Mesenchymal stem cell (in vitro differentiated cells and primary cell): ENCODE data around the gene ARMCX6. TPM values are rescaled to one million over a fixed set of nuclear protein-coding genes. Genes with fewer than 3 reads are reported as not detected.

Source experiments
- DNase-seq: peaks from one replicate; pipeline ENCODE4 v3.0.0-alpha.2; 2013
- H2AFZ ChIP-seq: one replicate; pipeline ENCODE4 v1.6.1; 2013; ENCODE audit warnings: low read depth, mild to moderate bottlenecking, control low read depth, inconsistent platforms, low read length, moderate library complexity
- H2AK5ac ChIP-seq: 2 replicates; pipeline ENCODE4 v1.6.1; 2013; ENCODE audit warnings: low read length, moderate library complexity, mild to moderate bottlenecking, inconsistent platforms; ENCODE audit not compliant: severe bottlenecking
- H2BK120ac ChIP-seq: one replicate; pipeline ENCODE4 v1.6.1; 2013; ENCODE audit warnings: low read depth, mild to moderate bottlenecking, inconsistent platforms, low read length, moderate library complexity
- H2BK12ac ChIP-seq, 2 experiments: one replicate each; pipeline ENCODE4 v1.6.1; 2013; ENCODE audit warnings: inconsistent platforms in 2 of 2, low read length in 2 of 2, mild to moderate bottlenecking in 2 of 2, moderate library complexity in 2 of 2, control low read depth in 1 of 2
- H2BK15ac ChIP-seq: one replicate; pipeline ENCODE4 v1.6.1; 2013; ENCODE audit warnings: mild to moderate bottlenecking, low read depth, inconsistent platforms; ENCODE audit not compliant: poor library complexity, severe bottlenecking
- H2BK5ac ChIP-seq: 2 replicates; pipeline ENCODE4 v1.6.1; 2013; ENCODE audit warnings: low read depth, mild to moderate bottlenecking, low read length, control low read depth, inconsistent platforms; ENCODE audit not compliant: poor library complexity, severe bottlenecking
- H3K14ac ChIP-seq, 2 experiments: one replicate each; pipeline ENCODE4 v1.6.1; 2013; ENCODE audit warnings: inconsistent platforms in 2 of 2, low read length in 2 of 2, control low read depth in 1 of 2, mild to moderate bottlenecking in 1 of 2, moderate library complexity in 1 of 2
- H3K18ac ChIP-seq, 2 experiments: one replicate each; pipeline ENCODE4 v1.6.1; 2013; ENCODE audit warnings: inconsistent platforms in 2 of 2, low read length in 2 of 2, control low read depth in 1 of 2, low read depth in 1 of 2, mild to moderate bottlenecking in 1 of 2
- H3K23ac ChIP-seq, 2 experiments: one replicate each; pipeline ENCODE4 v1.6.1; 2013; ENCODE audit warnings: inconsistent platforms in 2 of 2, low read length in 2 of 2, mild to moderate bottlenecking in 2 of 2, moderate library complexity in 2 of 2, control low read depth in 1 of 2
- H3K27ac ChIP-seq: 2 replicates; pipeline ENCODE4 v1.5.1; 2013; ENCODE audit warnings: mild to moderate bottlenecking, moderate library complexity, low read length, control low read depth, inconsistent platforms; ENCODE audit not compliant: poor library complexity, severe bottlenecking
- H3K27me3 ChIP-seq, 2 experiments: 2 replicates each; pipeline versions ENCODE4 v1.6.1 to v1.7.0; 2013; ENCODE audit warnings: low read length in 2 of 2, mild to moderate bottlenecking in 2 of 2, moderate library complexity in 2 of 2, control low read depth in 1 of 2, inconsistent platforms in 1 of 2; ENCODE audit not compliant: control insufficient read depth in 1 of 2, insufficient read depth in 1 of 2
- H3K36me3 ChIP-seq, 2 experiments: 2 replicates each; pipeline versions ENCODE4 v1.6.1 to v1.7.0; 2013; ENCODE audit warnings: low read length in 2 of 2, control low read depth in 1 of 2, inconsistent platforms in 1 of 2, low read depth in 1 of 2, mild to moderate bottlenecking in 1 of 2; ENCODE audit not compliant: insufficient read depth in 2 of 2, control insufficient read depth in 1 of 2
- H3K4ac ChIP-seq, 2 experiments: one replicate each; pipeline ENCODE4 v1.6.1; 2013; ENCODE audit warnings: inconsistent platforms in 2 of 2, low read length in 2 of 2, mild to moderate bottlenecking in 2 of 2, moderate library complexity in 2 of 2, control low read depth in 1 of 2, low read depth in 1 of 2
- H3K4me1 ChIP-seq: 2 replicates; pipeline ENCODE4 v1.6.1; 2013; ENCODE audit warnings: low read depth, low read length, control low read depth; ENCODE audit not compliant: control insufficient read depth, insufficient read depth
- H3K4me2 ChIP-seq: 2 replicates; pipeline ENCODE4 v1.6.1; 2013; ENCODE audit warnings: low read length, mild to moderate bottlenecking, inconsistent platforms; ENCODE audit not compliant: poor library complexity, severe bottlenecking
- H3K4me3 ChIP-seq, 2 experiments: 2 replicates each; pipeline versions ENCODE4 v1.5.1 to v1.7.0; 2013; ENCODE audit warnings: low read length in 2 of 2, mild to moderate bottlenecking in 2 of 2, control low read depth in 1 of 2, low read depth in 1 of 2; ENCODE audit not compliant: insufficient read depth in 1 of 2
- H3K79me1 ChIP-seq: replicated peaks from 2 replicates; pipeline ENCODE4 v1.6.1; 2013; ENCODE audit warnings: mild to moderate bottlenecking, control low read depth, low read length, inconsistent platforms; ENCODE audit not compliant: poor library complexity, severe bottlenecking
- H3K9ac ChIP-seq: 2 replicates; pipeline ENCODE4 v1.7.0; 2013; ENCODE audit warnings: mild to moderate bottlenecking, low read length, moderate library complexity
- H3K9me3 ChIP-seq: 2 replicates; pipeline ENCODE4 v1.7.0; 2013; ENCODE audit warnings: mild to moderate bottlenecking, low read length; ENCODE audit not compliant: control insufficient read depth
- H4K8ac ChIP-seq: one replicate; pipeline ENCODE4 v1.6.1; 2013; ENCODE audit warnings: inconsistent platforms, mild to moderate bottlenecking, low read length, moderate library complexity
- H4K91ac ChIP-seq: one replicate; pipeline ENCODE4 v1.6.1; 2013; ENCODE audit warnings: mild to moderate bottlenecking, low read length, inconsistent platforms
- WGBS: methylation state at CpG from one replicate; pipeline ENCODE4 v1.1.7; 2013; ENCODE audit warnings: mixed read lengths; 5-methylcytosine and 5-hydroxymethylcytosine counted together
- polyA plus RNA-seq, 2 experiments: library from polyadenylated mRNA; stranded (reverse); fragments of 200-250 nt; gene quantifications; one replicate each; pipeline ENCODE4 v1.2.3, GENCODE V29; 2013

ARMCX6 gene
- polyA plus RNA-seq (2013, experiment 1 of 2) = 132 TPM
- 133 TPM for polyA plus RNA-seq (2013, experiment 2 of 2)

DNA sequence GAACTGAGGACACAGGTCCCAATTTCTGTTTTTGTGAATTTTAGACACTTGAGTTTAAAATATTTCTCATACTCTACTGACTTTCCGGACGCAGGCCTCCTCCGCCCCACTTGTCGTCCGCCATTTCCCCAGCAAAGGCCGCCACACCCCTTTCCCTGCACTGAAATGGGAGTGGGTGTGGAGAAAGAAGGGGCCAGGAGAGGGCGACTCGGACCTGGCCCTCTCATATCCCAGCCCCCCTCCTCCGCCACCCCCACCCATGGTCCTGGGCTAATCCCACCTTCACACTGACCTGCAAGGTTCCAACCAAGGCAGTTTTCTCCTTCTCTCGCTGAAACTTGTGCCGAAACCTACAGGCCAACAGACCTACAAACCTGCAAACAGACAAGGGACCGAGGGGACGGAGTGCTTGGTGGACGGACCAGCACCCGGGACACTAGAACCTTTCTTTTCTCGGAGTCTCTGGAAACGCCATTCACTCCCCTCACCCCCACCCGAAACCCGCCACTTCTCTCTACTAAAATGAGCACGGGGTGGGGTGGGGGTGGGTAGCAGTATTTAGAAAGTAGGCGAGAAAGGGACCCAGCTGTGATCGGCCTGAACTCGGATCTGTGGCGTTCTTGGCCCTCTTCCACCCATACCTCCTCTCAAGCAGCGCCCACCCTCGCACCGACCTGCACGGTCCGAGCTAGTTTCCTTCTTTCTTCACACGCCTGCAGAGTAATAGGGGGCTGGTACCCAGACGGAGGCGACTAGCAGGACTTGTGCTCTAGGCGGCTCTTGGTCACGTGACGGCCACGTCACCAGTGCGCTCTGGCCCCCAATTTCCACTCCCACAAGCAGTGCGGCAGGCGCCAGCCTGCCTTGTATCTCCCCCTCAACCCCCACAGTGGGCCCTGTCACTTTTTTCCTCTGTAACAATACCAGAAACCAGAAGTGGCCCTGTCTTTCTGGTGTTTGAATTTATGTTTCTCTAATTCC, at the start of gene ARMCX6:
Gene ARMCX6 (minus strand): TSS at position 790 of the 981 bp plus-strand sequence. CDS start 1,380 bp downstream, outside the sequence.
- peak within 1 kb of the TSS; percentile 55 for H3K27ac ChIP-seq

GRCh38 chrX:101659601-101660063, 41.8 kb upstream of the ARMCX6 start, which contains the start of gene ARMCX2:
Gene ARMCX2, minus strand, starts transcription at chrX:101659850. Its CDS starts 2,262 bp downstream, at chrX:101657588.
- peak within 1 kb of the TSS; percentile 34 for H2BK120ac ChIP-seq
- no peak within 1 kb of the TSS for H2AK5ac ChIP-seq
- H3K4ac ChIP-seq = peak within 1 kb of the TSS in 1 of 2 experiments; percentile 49
- peak within 1 kb of the TSS; percentile 61 for H3K4me2 ChIP-seq
- no peaks in the 10 kb centered on the region for H3K9me3 ChIP-seq
- peak within 1 kb of the TSS; percentile 42 for H2AFZ ChIP-seq
- peak within 1 kb of the TSS; percentile 89 for H4K91ac ChIP-seq
- H4K8ac ChIP-seq = peak within 1 kb of the TSS; percentile 28
- H3K79me1 ChIP-seq = peaks cover 8% of the 10 kb centered on the region
- peak within 1 kb of the TSS in 1 of 2 experiments; percentile 91 for H3K18ac ChIP-seq
- H3K4me3 ChIP-seq = peak within 1 kb of the TSS; percentile 71 to 82
- peaks cover 5 to 17% of the 10 kb centered on the region in 2 experiments for H3K27me3 ChIP-seq
- H3K14ac ChIP-seq = peak within 1 kb of the TSS in 1 of 2 experiments; percentile 71
- H2BK15ac ChIP-seq = peak within 1 kb of the TSS; percentile 28
- WGBS = 1% methylated on average over 20 of the region's 22 CpGs
- peak within 1 kb of the TSS; percentile 68 for H3K27ac ChIP-seq
- no peak within 1 kb of the TSS for H3K23ac ChIP-seq
- peak within 1 kb of the TSS; percentile 87 for H3K9ac ChIP-seq
- peak; percentile 68 for DNase-seq
- peaks cover 18 to 24% of the 10 kb centered on the region in 2 experiments for H3K36me3 ChIP-seq
- peak within 1 kb of the TSS; percentile 31 for H2BK5ac ChIP-seq
- H2BK12ac ChIP-seq = no peak within 1 kb of the TSS
- peaks cover 8% of the 10 kb centered on the region for H3K4me1 ChIP-seq

More for the DNA sequence above, at the start of gene ARMCX6:
- H3K18ac ChIP-seq = peak within 1 kb of the TSS; percentile 17 to 88
- peak; percentile 85 for DNase-seq
- H3K36me3 ChIP-seq = peaks cover 0 to 5% of the 10 kb centered on the region in 2 experiments
- H2BK12ac ChIP-seq = peak within 1 kb of the TSS in 1 of 2 experiments; percentile 31
- no peak within 1 kb of the TSS for H2BK5ac ChIP-seq
- peaks cover 6% of the 10 kb centered on the region for H3K4me1 ChIP-seq
- no peak within 1 kb of the TSS for H4K91ac ChIP-seq
- WGBS = 1% methylated on average over 15 of the region's 39 CpGs
- H3K9me3 ChIP-seq = no peaks in the 10 kb centered on the region
- peaks cover 3% of the 10 kb centered on the region for H3K79me1 ChIP-seq
- H3K14ac ChIP-seq = no peak within 1 kb of the TSS
- H3K23ac ChIP-seq = no peak within 1 kb of the TSS
- peak within 1 kb of the TSS; percentile 47 for H3K4me2 ChIP-seq
- no peak within 1 kb of the TSS for H2BK15ac ChIP-seq
- H3K9ac ChIP-seq = peak within 1 kb of the TSS; percentile 88
- H3K27me3 ChIP-seq = no peaks in the 10 kb centered on the region
- peak within 1 kb of the TSS in 1 of 2 experiments; percentile 82 for H3K4ac ChIP-seq
- no peak within 1 kb of the TSS for H2AK5ac ChIP-seq
- no peak within 1 kb of the TSS for H2BK120ac ChIP-seq
- H2AFZ ChIP-seq = no peak within 1 kb of the TSS
- no peak within 1 kb of the TSS for H4K8ac ChIP-seq
- H3K4me3 ChIP-seq = peak within 1 kb of the TSS; percentile 69 to 86

- Histone ChIP-seq H2BK120ac (peak overlapping the region; percentile 34), H3K27me3 (peaks cover 1 to 9% of the 10 kb centered on the region in 2 experiments), H3K9me3 (no peaks in the 10 kb centered on the region), H2BK5ac (peak overlapping the region; percentile 31), H3K4ac (peak overlapping the region in 1 of 2 experiments; percentile 49), H3K27ac (peak overlapping the region; percentile 68), H3K18ac (peak overlapping the region in 1 of 2 experiments; percentile 91), H2BK15ac (no peak overlapping the region), H4K8ac (no peak overlapping the region), H3K14ac (peak overlapping the region in 1 of 2 experiments; percentile 32), H3K4me3 (peak overlapping the region; percentile 71 to 82), H4K91ac (peak overlapping the region; percentile 89), H3K9ac (peak overlapping the region; percentile 87), H2AK5ac (no peak overlapping the region), H3K79me1 (peaks cover 8% of the 10 kb centered on the region), H2AFZ (no peak overlapping the region), H3K36me3 (peaks cover 18 to 27% of the 10 kb centered on the region in 2 experiments), H3K23ac (no peak overlapping the region), H3K4me2 (peak overlapping the region; percentile 61), H2BK12ac (no peak overlapping the region), H3K4me1 (peaks cover 8% of the 10 kb centered on the region)
- WGBS = 3% methylated on average over 19 of the region's 38 CpGs
- peak; percentile 62 for DNase-seq
These were observed 41.1 kb upstream of the ARMCX6 start for GRCh38 chrX:101658661-101659491.
